ENCODE data around the gene KRTAP5-3. TPM values are rescaled to one million over a fixed set of nuclear protein-coding genes. Genes with fewer than 3 reads are reported as not detected.
"Not testable (repeated sequence)": the region's sequence is repeated elsewhere in the genome, so short reads cannot be mapped to it uniquely, and the experiment has no call there.

The KRTAP5-3 gene
- total RNA-seq, 1 donor from 2014 or later, result not detected

- intact Hi-C loops (cut with micrococcal nuclease), result no loop called here
- Histone ChIP-seq H3K4me3 (no peak overlapping the region), H3K9me3 (replicated peaks) (no peaks in the 10 kb centered on the region), H3K4me1 (peaks cover 9% of the 10 kb centered on the region), H3K27me3 (ENCODE audit: low read depth) (peaks cover 66% of the 10 kb centered on the region), H3K27ac (replicated peaks) (no peak overlapping the region), H3K36me3 (no peaks in the 10 kb centered on the region)
- DNase-seq, result no peak
- no peak for TF ChIP-seq CTCF (IDR thresholded peaks at IDR 0.05; ENCODE audit: borderline replicate concordance)
Measured at GRCh38 chr11:1604181-1604580, 4.1 kb downstream of the KRTAP5-3 start.

- intact Hi-C loops (cut with micrococcal nuclease), result no loop called here
- TF ChIP-seq CTCF (IDR thresholded peaks at IDR 0.05; ENCODE audit: borderline replicate concordance), result no peak
- peaks cover 68% of the 10 kb centered on the region for H3K27me3 ChIP-seq (ENCODE audit: low read depth)
Measured at GRCh38 chr11:1603629-1604028, 4.6 kb downstream of the KRTAP5-3 start.

GRCh38 chr11:1601663-1602062 lies 6.6 kb downstream of the KRTAP5-3 start:
- intact Hi-C loops (cut with micrococcal nuclease); H3K27ac ChIP-seq (replicated peaks); H3K36me3 ChIP-seq; H3K4me3 ChIP-seq; DNase-seq; H3K4me1 ChIP-seq; H3K9me3 ChIP-seq (replicated peaks): not testable (repeated sequence)
- peaks cover 79% of the 10 kb centered on the region for H3K27me3 ChIP-seq (ENCODE audit: low read depth)

More at GRCh38 chr11:1603629-1604028, 4.6 kb downstream of the KRTAP5-3 start:
- Histone ChIP-seq H3K27ac (replicated peaks) (no peak overlapping the region), H3K36me3 (no peaks in the 10 kb centered on the region), H3K4me3 (no peak overlapping the region), H3K4me1 (peaks cover 6% of the 10 kb centered on the region), H3K9me3 (replicated peaks) (no peaks in the 10 kb centered on the region)
- no peak for DNase-seq

- Histone ChIP-seq H3K27me3 (ENCODE audit: low read depth) (peaks cover 72% of the 10 kb centered on the region), H3K36me3 (no peaks in the 10 kb centered on the region), H3K9me3 (replicated peaks) (no peaks in the 10 kb centered on the region), H3K4me3 (no peak overlapping the region), H3K4me1 (peaks cover 7% of the 10 kb centered on the region), H3K27ac (replicated peaks) (no peak overlapping the region)
- no peak for TF ChIP-seq CTCF (IDR thresholded peaks at IDR 0.05; ENCODE audit: borderline replicate concordance)
- no peak for DNase-seq
- intact Hi-C loops (cut with micrococcal nuclease), result no loop called here
Measured at GRCh38 chr11:1600626-1601025, 7.6 kb downstream of the KRTAP5-3 start.

GRCh38 chr11:1598816-1599215 lies 9.4 kb downstream of the KRTAP5-3 start:
- Histone ChIP-seq H3K4me3 (no peak overlapping the region), H3K27me3 (ENCODE audit: low read depth) (peaks cover 54% of the 10 kb centered on the region), H3K36me3 (no peaks in the 10 kb centered on the region), H3K4me1 (peaks cover 12% of the 10 kb centered on the region), H3K27ac (replicated peaks) (no peak overlapping the region), H3K9me3 (replicated peaks) (no peaks in the 10 kb centered on the region)
- no peak for TF ChIP-seq CTCF (IDR thresholded peaks at IDR 0.05; ENCODE audit: borderline replicate concordance)
- intact Hi-C loops (cut with micrococcal nuclease), result no loop called here
- DNase-seq, result no peak

GRCh38 chr11:1598406-1598805 lies 9.9 kb downstream of the KRTAP5-3 start:
- DNase-seq; H3K27ac ChIP-seq (replicated peaks); intact Hi-C loops (cut with micrococcal nuclease); H3K4me3 ChIP-seq; H3K36me3 ChIP-seq; H3K9me3 ChIP-seq (replicated peaks): not testable (repeated sequence)
- peaks cover 12% of the 10 kb centered on the region for H3K4me1 ChIP-seq
- peaks cover 50% of the 10 kb centered on the region for H3K27me3 ChIP-seq (ENCODE audit: low read depth)

GRCh38 chr11:1597994-1598380 lies 10.3 kb downstream of the KRTAP5-3 start, which contains the start of gene KRTAP5-2:
KRTAP5-2 (minus strand) TSS chr11:1598294; CDS start chr11:1598250, 44 bp downstream.
- DNase-seq, result no peak
- intact Hi-C loops (cut with micrococcal nuclease), result no loop called here
- Histone ChIP-seq H3K36me3 (no peaks in the 10 kb centered on the region), H3K9me3 (replicated peaks) (no peaks in the 10 kb centered on the region), H3K27me3 (ENCODE audit: low read depth) (peaks cover 46% of the 10 kb centered on the region), H3K27ac (replicated peaks) (no peak within 1 kb of the TSS), H3K4me3 (no peak within 1 kb of the TSS), H3K4me1 (peaks cover 12% of the 10 kb centered on the region)
- no peak for TF ChIP-seq CTCF (IDR thresholded peaks at IDR 0.05; ENCODE audit: borderline replicate concordance)

Measured in left ventricle myocardium inferior (tissue), 1 donor.